Measurements from ENCODE around the gene CAMK1G.

DNA sequence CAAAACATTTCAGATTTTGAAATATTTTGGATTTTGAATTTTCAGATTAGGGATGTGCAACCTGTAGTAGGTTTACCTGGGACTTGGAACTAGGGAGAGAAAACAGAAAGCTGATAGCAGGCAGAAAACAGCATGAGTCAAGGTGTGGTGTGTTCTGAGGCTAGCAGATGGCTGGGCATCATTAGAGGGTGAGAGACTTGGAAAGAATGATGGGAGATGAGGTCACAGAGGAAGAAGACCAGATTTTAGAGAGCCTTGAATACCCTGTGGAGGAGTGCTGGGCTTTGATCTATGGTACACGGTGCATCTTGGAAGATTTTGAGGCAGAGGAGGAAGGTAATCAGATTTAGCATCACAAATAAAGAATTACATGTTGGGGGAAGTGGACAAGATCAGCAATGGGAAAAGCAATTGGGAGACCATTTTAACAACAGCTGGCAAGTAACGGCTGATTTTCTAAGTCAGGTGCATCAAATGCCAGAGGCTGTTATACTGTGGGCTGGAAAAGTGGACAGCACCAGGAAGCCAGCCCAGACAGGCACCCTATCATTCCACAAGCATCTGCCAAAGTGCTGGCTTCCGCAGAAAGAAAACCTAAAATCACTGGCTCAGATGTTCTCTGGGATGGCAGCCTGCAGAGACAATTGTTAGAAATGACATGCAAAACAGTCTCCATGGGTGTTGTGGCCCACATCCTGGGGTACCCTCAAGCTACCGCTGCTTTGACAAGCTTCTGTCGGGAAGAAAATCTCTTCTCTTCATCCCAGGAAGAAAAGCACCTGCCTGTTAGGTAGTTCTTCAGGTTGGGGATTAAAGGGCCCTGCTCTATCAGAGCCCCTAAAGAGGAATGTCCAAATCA is 30.9 kb upstream of the CAMK1G start:
- TF ChIP-seq, protein P1, sequence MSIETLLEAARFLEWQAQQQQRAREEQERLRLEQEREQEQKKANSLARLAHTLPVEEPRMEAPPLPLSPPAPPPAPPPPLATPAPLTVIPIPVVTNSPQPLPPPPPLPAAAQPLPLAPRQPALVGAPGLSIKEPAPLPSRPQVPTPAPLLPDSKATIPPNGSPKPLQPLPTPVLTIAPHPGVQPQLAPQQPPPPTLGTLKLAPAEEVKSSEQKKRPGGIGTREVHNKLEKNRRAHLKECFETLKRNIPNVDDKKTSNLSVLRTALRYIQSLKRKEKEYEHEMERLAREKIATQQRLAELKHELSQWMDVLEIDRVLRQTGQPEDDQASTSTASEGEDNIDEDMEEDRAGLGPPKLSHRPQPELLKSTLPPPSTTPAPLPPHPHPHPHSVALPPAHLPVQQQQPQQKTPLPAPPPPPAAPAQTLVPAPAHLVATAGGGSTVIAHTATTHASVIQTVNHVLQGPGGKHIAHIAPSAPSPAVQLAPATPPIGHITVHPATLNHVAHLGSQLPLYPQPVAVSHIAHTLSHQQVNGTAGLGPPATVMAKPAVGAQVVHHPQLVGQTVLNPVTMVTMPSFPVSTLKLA (conservative IDR thresholded peaks at IDR 0.05) = no peak
- TF ChIP-seq POLR2A (conservative IDR thresholded peaks at IDR 0.05) = no peak
- TF ChIP-seq NR2C2 (CRISPR knock-in tag; IDR thresholded peaks at IDR 0.05) = no peak
- no peak for TF ChIP-seq NR2C2 (tag; IDR thresholded peaks at IDR 0.05)
- no peak for TF ChIP-seq ZNF239 (CRISPR knock-in tag; IDR thresholded peaks at IDR 0.05)
